HG03066 (cell line): ENCODE results near the gene CFAP97.
"Not testable (repeated sequence)": the region's sequence is repeated elsewhere in the genome, so short reads cannot be mapped to it uniquely, and the experiment has no call there.

Experiments used
- ATAC-seq: cut with Tn5 transposase; IDR thresholded peaks from one replicate; pipeline ENCODE4 v1.9.1; 2021; ENCODE audit warnings: low read depth; ENCODE audit not compliant: unreplicated experiment

The CFAP97 gene

DNA sequence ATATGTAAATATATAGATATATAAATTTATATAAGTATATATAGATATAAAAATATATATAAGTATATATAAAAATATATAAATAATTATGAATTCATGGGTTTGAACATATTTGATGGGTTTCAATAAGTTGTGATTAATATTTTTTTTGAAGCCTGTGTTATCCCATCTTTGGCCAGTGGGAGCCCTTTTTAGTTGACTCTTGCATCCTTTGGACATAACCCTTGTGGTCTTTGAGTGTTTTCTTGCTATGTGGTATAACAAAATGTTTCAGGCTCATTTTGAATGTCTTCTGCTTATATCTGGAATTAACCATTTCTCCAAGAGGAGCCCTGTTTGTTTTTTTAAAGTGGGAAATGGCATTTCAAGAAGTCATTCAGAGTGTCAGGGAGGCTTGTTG is 20.8 kb upstream of the CFAP97 start:
- no peak for ATAC-seq

GRCh38 chr4:185222598-185222997 is 18.8 kb upstream of the CFAP97 start:
- no peak for ATAC-seq

DNA sequence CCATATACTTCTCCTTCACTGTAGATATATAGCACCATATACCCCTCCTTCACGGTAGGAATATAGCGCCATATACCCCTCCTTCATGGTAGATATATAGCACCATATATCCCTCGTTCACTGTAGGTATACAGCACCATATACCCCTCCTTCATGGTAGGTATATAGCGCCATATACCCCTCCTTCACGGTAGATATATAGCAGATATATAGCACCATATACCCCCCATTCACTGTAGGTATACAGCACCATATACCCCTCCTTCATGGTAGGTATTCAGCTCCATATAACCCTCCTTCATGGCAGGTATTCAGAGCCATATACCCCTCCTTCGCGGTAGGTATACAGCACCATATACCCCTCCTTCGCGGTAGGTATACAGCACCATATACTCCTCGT is 18.1 kb upstream of the CFAP97 start:
- ATAC-seq = no peak

- ATAC-seq = no peak
Measured at GRCh38 chr4:185221491-185221890, 17.7 kb upstream of the CFAP97 start.

- peak; percentile 83 for ATAC-seq
Measured at GRCh38 chr4:185219551-185220344, 15.9 kb upstream of the CFAP97 start.

- no peak for ATAC-seq
Measured at GRCh38 chr4:185218312-185218711, 14.5 kb upstream of the CFAP97 start.

DNA sequence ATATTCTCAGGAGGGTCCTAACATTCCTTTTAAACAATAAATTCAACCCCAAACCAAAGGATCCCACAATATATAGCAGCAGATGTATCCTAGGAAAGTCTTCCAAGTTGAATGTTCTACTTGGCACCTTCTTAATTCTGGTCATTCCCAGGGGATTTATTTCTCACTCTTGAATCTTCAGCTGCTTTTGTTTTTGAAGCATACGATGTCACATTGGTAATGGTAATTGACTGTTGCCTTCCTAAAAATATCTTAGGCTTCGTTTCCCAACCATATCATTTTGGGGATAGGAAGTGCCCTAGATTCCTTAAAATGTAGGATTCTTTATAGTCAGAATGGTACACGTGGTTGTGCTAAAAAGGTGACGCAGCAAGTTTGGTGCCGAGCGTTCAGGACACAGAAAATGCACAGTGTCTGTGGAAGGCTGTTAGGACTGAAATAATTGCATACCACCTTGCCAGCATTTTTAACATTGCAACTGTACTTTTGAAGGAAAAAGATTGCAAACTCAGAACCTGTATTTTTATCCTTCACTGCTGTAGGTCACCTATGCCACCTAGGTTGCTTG is 13.7 kb upstream of the CFAP97 start:
- no peak for ATAC-seq

GRCh38 chr4:185215261-185215660 is 11.5 kb upstream of the CFAP97 start:
- no peak for ATAC-seq

DNA sequence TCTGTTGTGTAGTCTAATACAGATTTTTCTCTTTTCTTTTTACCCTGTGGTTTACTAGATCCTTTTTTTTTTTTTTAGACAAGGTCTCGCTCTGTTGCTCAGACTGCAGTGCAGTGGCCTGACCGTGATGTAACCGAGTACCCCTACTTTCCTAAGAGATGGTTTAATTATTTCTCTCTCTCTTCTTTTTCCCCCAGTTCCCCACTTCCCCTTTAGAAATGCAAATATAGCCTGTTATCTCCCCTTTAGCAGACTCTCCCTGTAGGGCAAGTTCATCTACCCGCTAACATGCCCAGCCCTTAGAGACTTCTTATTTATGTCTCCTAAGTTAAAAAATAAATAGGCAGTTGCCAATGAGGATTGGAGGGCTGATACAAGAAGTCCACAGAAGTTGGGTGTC is 10.1 kb upstream of the CFAP97 start:
- ATAC-seq = peak; percentile 44

DNA sequence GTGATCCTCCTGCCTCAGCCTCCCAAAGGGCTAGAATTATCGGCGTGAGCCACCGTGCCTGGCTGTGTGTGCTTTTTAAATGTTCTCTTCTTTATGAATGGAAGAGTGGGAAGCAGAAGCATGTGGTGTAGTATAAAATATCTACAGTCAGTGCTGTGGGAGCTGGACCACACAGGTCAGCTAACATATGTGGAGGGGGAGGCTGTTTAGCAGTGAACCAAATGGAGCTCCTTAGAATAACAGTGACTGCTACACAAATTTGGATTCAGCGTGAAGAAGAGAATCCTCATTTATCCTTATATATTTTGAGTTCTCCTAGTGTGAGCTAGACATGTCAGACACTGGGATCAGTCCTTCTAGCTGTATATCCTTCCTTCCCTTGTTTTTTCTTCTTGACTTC is 8.8 kb upstream of the CFAP97 start:
- no peak for ATAC-seq

DNA sequence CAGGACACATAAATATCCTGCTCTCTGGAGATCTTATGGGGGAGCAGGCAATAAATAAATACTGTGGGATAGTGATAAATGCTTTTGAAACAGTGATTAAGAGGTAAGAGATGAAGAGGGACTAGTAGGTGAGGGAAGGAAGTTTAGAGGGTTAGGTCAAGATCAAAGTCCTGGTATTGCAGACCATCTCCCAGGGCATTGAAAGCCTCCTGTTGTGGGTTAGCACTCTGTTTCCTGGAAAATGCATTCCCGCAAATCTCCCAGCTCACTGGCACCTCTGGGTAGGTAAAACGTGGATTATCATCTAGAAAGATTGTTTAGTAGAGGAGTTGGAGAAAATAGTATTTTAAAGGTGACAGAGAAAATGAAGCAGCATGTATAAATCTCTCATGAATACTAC is 7.8 kb upstream of the CFAP97 start:
- ATAC-seq = no peak

DNA sequence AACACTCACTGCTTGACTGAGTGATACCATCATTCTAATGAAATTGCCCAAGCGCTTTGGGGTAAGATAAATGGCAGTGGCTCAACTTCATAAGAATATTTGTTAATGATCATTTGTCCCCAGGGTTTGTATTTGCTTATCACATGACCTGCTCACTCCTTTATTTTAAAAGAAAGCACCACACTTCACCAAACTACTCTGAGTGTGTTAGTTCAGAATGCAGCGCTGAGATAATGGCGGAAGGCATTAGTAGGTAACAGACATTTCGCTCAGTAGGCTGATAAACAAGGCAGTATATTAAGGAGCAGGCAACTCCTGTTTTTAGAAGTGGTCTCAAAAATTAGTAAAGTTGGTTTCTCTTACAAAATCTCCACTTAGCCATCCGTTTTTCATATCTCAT is 7.2 kb upstream of the CFAP97 start:
- ATAC-seq = no peak

DNA sequence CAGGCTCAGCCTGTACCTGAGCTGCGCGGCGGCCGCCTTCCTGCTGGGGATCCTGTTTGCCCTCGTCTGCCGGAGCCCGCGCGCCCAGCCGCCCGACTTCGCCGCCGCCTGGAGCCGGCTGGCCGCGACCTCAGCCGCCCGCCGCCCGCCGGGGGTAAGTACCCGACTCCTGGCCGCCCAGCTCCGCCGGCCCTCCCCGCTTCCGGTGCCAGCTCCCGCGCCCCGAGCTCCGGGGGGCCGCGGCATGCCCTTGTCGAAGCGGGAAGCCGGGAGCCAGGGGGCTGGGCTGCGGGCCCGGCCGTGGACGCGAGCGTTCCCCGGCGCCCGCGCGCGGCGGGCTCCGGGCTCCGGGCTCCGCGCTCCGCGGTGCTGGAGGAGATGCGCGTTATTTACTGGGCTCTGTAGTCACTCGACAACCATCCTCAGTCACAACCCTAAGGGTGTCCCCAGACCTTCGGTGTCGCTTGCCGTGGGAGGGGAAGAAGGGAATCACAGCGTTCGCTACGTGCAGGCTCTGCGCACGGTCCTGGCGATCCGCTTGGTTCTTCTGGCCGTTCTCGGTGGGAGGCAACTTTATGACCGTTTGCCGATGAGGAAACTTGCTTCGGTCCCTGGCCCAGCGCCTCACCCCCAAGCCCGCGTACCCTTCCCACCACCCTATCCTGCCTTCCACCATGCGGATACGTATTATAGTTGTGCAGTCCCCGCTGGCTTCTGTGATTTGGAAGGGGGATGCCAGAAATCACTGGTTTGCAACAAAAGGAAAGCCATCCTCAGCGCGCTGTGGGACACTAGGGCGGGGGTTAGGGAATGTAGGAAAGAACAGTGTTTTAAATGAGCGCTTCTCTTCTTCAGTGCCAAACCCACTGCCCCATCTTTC is 6.5 kb upstream of the CFAP97 start:
- ATAC-seq = peak; percentile 5

DNA sequence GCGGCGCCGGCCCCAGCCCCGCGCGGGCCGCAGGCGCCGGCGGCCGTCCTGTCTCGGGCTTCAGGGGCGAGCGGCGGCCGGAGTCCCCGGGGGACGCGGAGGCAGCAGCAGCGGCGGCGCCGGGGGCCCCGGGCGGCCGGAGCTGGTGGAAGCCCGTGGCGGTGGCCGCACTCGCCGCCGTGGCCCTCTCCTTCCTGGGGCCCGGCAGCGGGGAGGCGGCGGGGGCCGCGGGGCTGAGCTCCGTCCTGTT is 6.0 kb upstream of the CFAP97 start:
- ATAC-seq = peak; percentile 3

DNA sequence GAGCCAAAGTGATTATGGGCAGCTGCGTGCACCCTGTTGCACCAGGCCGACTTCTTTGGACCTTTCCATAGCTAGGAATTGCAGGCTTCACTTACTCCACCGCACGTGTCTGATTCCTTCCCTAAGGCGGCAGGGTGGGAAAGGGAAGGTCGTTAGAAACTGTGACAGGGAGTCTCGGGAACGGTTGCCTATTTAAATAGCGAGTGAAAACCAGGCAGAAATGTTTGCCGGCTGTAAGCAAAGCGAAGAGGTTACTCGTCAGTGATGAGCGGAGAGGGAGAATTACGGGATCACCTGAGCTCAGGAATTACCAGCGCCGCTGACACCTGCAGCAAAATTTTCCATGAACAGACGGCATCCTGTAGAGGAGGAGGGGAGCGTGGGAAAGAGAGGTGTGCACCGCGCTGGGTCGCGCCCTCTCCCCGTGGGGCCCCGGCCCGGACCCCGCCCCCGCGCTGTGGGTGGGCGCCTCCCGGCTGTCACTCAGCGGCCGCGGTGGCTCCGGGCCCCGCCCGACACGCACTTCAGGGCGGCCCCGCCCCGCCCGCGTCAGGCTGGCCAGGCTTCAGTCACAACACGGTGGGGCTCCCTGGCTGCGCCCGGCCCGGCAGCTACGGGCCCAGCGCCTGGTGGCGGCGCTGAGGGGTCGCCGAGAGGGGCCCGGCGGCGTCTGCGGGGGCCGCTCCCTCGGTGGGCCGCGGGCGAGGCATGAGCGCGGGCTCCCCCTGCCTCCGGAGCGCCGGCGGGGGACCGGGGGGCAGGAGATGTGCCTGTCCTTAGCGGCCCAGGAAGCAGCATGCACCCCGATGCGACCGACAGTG is 5.4 kb upstream of the CFAP97 start, which contains the start of gene SNX25:
TSS of gene SNX25 (plus strand) at position 568 of the 821 bp plus-strand sequence. CDS start at position 797, 229 bp downstream.
- ATAC-seq = peak; percentile 66

DNA sequence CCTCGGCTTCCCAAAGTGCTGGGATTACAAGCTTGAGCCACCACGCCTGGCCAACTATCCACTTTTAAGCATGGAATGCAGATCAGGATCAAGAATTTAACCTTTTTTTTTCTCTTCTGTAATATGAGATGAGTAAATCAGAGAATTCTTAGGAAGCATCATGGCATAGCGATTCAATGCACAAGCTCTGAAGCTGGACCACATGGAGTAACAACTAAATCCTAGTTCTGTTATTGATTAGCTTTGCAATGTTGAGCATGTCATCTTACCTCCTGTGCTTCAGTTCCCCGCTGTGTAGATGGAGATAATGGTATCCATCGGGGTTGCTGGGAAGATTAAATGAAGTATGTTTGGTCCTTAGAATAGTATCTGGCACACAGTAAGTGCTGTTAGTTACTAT is 3.7 kb upstream of the CFAP97 start:
- no peak for ATAC-seq

GRCh38 chr4:185205697-185206342 is 2.0 kb upstream of the CFAP97 start:
- ATAC-seq = no peak

GRCh38 chr4:185205073-185205472 is 1.3 kb upstream of the CFAP97 start:
- ATAC-seq = not testable (repeated sequence)

DNA sequence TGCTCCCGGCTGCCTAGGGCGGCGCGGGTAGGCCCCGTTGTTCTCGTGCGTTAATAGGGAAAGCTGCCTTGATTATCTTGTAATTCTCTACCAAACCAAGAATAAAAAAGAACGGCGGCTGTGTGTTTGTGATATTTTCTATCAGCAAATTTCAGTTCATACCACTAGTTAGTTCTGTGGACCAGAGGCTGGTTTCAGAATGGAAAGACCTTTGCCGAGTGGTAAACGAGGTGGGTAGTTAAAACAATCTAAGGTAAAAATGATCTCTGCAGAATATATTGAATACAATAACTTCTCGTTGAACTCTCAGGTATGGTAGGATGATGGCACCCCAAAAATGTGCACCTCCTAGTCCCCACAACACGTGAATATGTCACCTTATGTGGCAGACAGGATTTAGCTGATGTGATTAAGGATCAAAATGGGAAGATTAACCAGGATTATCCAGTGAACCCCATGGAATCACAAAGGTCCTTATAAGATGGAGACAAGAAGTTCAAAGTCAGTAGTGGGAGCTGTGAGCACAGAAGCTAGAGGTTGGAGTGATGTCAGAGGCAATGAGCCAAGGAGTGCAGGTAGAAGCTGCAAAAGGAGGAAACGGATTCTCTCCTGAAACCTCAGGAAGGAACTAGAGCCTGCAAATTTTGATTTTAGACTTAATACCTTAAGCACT is 574 bp upstream of the CFAP97 start:
- no peak for ATAC-seq
